OCI-LY3 (cell line): ENCODE measurements around the gene VWA3B.
"Not testable (repeated sequence)": the region's sequence is repeated elsewhere in the genome, so short reads cannot be mapped to it uniquely, and the experiment has no call there.

Source experiments
- H2AFZ ChIP-seq: fragments of 200-600, 300-600 bp; shearing (Covaris generic); 2 replicates; pipeline ENCODE4 v1.6.0; 2014; ENCODE audit warnings: antibody characterized with exemption, low read depth, low read length
- H3K27ac ChIP-seq: fragments of 200-600, 300-600 bp; sonication (generic); 2 replicates; pipeline ENCODE4 v1.5.1; 2014; ENCODE audit warnings: mild to moderate bottlenecking, low read length, moderate library complexity, mixed read lengths
- H3K27me3 ChIP-seq: fragments of 200-600, 300-600 bp; sonication (generic); 2 replicates; pipeline ENCODE4 v1.6.1; 2014; ENCODE audit warnings: low read depth, low read length, mixed read lengths
- H3K36me3 ChIP-seq: fragments of 200-600, 300-600 bp; sonication (generic); replicated peaks from 2 replicates; pipeline ENCODE3; 2014; ENCODE audit warnings: low read depth, low read length, mixed read lengths
- H3K4me1 ChIP-seq: fragments of 300-600, 200-600 bp; sonication (generic); 2 replicates; pipeline ENCODE4 v1.6.1; 2014; ENCODE audit warnings: low read length, mixed read lengths
- H3K4me2 ChIP-seq: fragments of 200-600, 300-600 bp; sonication (generic); 2 replicates; pipeline ENCODE4 v1.6.1; 2014; ENCODE audit warnings: low read length, mixed read lengths
- H3K4me3 ChIP-seq: fragments of 300-600, 200-600 bp; sonication (generic); 2 replicates; pipeline ENCODE4 v1.5.1; 2014; ENCODE audit warnings: antibody characterized with exemption, mild to moderate bottlenecking, low read length, moderate library complexity
- H3K79me2 ChIP-seq: fragments of 300-600, 200-600 bp; shearing (Covaris generic); 2 replicates; pipeline ENCODE4 v1.6.1; 2014; ENCODE audit warnings: mild to moderate bottlenecking, low read length, mixed read lengths
- H3K9ac ChIP-seq: fragments of 300-600, 200-600 bp; shearing (Covaris generic); 2 replicates; pipeline ENCODE4 v1.6.0; 2014; ENCODE audit warnings: mild to moderate bottlenecking, low read length, moderate library complexity
- H3K9me3 ChIP-seq: fragments of 200-600, 300-600 bp; shearing (Covaris generic); 2 replicates; pipeline ENCODE4 v1.6.1; 2014; ENCODE audit warnings: low read length, mixed read lengths; ENCODE audit not compliant: insufficient read depth
- H4K20me1 ChIP-seq: fragments of 200-600, 300-600 bp; sonication (generic); 2 replicates; pipeline ENCODE4 v1.6.1; 2016; ENCODE audit warnings: low read length, mixed read lengths; ENCODE audit not compliant: insufficient read depth
- EZH2phosphoT487 ChIP-seq: fragments of 200-600 bp; shearing (Covaris generic); IDR thresholded peaks from 2 replicates; pipeline ENCODE4 v1.6.1; 2018; ENCODE audit warnings: antibody characterized with exemption, mixed run types, low read depth
- TF ChIP-seq, protein P1 (sequence below): fragments of 200-600, 300-600 bp; sonication (generic); IDR thresholded peaks from 2 replicates; pipeline ENCODE4 v1.5.1; 2014; ENCODE audit warnings: antibody characterized with exemption, low read length, low read depth

Gene VWA3B

DNA sequence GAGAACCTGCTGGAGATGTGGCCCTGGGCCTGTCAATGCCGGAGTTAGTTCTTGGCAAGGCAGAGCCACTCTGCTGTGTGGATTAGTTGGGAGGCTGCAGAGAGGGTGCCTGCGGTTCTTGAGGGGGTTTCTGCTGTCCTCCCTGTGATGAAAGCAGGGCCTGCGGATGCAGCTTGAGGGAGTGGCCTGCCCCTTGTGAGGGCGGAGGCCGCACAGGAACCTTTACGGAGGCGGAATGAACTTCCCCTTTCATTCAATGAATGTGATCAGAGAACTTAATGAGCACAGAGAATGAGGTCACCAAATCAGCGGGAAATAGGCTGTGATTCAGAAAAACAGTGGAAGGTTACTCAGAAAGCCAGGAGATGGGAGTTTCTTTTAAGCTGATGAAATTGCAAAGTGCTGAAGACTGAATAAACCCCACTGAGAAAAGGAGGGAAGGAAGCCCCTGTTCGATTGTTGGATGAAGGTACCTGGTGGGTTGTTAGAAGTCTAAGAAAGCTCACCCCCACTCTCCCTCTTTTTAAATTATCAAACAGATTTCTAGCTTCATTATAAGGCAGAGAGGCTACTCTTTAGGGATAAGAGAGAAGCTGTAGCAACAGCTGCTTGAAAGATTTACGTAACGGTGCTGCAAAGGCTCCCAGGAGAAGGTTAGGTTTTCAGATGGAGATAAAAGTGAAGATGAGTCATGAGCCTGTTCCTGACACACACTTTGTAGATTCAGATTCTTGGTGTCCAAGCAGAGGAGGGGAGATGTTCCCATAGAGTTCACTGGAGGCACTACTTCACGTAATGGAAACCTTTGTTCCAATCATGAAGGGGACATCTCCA is 47.4 kb downstream of the VWA3B start:
- Histone ChIP-seq H3K9me3 (no peaks in the 10 kb centered on the region), H2AFZ (no peak overlapping the region), H3K4me3 (no peak overlapping the region), H3K9ac (no peak overlapping the region), H3K4me1 (no peaks in the 10 kb centered on the region), H3K79me2 (no peaks in the 10 kb centered on the region), H3K4me2 (no peak overlapping the region), H3K36me3 (no peaks in the 10 kb centered on the region), H4K20me1 (no peaks in the 10 kb centered on the region), H3K27ac (no peak overlapping the region), H3K27me3 (no peaks in the 10 kb centered on the region)
- TF ChIP-seq, protein P1, sequence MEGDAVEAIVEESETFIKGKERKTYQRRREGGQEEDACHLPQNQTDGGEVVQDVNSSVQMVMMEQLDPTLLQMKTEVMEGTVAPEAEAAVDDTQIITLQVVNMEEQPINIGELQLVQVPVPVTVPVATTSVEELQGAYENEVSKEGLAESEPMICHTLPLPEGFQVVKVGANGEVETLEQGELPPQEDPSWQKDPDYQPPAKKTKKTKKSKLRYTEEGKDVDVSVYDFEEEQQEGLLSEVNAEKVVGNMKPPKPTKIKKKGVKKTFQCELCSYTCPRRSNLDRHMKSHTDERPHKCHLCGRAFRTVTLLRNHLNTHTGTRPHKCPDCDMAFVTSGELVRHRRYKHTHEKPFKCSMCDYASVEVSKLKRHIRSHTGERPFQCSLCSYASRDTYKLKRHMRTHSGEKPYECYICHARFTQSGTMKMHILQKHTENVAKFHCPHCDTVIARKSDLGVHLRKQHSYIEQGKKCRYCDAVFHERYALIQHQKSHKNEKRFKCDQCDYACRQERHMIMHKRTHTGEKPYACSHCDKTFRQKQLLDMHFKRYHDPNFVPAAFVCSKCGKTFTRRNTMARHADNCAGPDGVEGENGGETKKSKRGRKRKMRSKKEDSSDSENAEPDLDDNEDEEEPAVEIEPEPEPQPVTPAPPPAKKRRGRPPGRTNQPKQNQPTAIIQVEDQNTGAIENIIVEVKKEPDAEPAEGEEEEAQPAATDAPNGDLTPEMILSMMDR: no peak
- TF ChIP-seq EZH2phosphoT487: no peak

DNA sequence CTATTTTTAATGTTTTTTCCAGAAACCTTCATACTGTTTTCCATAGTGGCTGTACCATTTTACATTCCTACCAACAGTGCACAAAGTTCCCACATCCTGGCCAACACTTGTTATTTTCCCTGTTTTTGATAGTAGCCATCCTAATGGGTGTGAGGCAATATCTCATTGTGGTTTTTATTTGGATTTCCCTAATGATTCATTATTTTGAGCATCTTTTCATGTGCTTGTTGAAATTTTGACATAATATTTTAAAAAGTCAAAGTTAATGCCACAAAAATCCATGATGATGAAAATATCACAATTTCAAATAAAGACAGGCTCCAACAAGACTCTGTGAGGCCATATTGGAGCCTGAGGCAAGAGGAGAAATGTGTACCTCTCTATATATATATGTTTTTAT is 50.2 kb downstream of the VWA3B start:
- Histone ChIP-seq H3K4me1 (peaks cover 3% of the 10 kb centered on the region; the same call in 1 of the 2 replicates), H3K4me2 (no peak overlapping the region), H3K9me3 (no peaks in the 10 kb centered on the region), H4K20me1 (no peaks in the 10 kb centered on the region), H3K9ac (no peak overlapping the region), H3K27me3 (no peaks in the 10 kb centered on the region), H3K79me2 (no peaks in the 10 kb centered on the region), H3K36me3 (no peaks in the 10 kb centered on the region), H3K27ac (no peak overlapping the region), H3K4me3 (no peak overlapping the region), H2AFZ (no peak overlapping the region)
- TF ChIP-seq, protein P1: no peak

DNA sequence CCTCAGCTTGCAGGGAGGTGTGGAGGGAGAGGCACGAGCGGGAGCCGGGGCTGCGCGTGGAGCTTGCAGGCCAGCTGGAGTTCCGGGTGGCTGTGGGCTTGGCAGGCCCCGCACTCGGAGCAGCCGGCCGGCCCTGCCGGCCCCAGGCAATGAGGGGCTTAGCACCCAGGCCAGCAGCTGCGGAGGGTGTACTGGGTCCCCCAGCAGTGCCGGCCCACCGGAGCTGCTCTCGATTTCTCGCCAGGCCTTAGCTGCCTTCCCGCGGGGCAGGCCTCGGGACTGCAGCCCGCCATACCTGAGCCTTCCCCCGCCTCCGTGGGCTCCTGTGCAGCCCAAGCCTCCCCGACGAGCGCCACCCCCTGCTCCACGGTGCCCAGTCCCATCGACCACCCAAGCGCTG is 52.0 kb downstream of the VWA3B start:
- not testable (repeated sequence) for H3K4me2 ChIP-seq, H3K27me3 ChIP-seq, H3K79me2 ChIP-seq, H3K4me1 ChIP-seq, H2AFZ ChIP-seq, H3K36me3 ChIP-seq, H3K27ac ChIP-seq, H3K9ac ChIP-seq, H3K9me3 ChIP-seq, H4K20me1 ChIP-seq, H3K4me3 ChIP-seq

DNA sequence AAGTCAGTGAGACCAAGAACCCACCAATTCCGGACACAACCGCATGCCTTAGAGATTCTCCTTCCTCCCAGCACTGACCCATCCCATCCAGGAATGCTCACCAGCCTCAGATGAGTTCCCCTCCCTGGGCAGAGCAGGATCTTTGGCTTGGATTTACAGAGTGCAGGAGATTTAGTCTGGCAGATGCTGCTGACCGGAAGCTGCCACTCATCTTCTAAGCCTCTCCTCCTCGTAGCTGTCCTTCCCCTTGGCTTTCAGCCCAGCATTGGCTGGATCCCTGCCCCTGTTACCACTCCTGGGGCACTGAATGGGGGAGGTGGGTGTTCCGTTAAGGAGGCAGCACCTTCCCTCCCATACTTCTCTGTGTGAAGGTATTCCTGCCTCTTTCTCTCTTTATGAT is 53.2 kb downstream of the VWA3B start:
- no peaks in the 10 kb centered on the region for H3K9me3 ChIP-seq
- H3K4me2 ChIP-seq: no peak overlapping the region
- H3K27ac ChIP-seq: no peak overlapping the region
- no peaks in the 10 kb centered on the region for H4K20me1 ChIP-seq
- no peaks in the 10 kb centered on the region for H3K79me2 ChIP-seq
- no peaks in the 10 kb centered on the region for H3K27me3 ChIP-seq
- no peaks in the 10 kb centered on the region for H3K36me3 ChIP-seq
- TF ChIP-seq, protein P1: no peak
- no peak for TF ChIP-seq EZH2phosphoT487
- H3K4me1 ChIP-seq: peaks cover 6% of the 10 kb centered on the region; the same call in 1 of the 2 replicates
- no peak overlapping the region for H2AFZ ChIP-seq
- no peak overlapping the region for H3K4me3 ChIP-seq
- no peak overlapping the region for H3K9ac ChIP-seq
